HG02970 (cell line): ENCODE measurements around the gene CYP4F22.
"Not testable (repeated sequence)": the region's sequence is repeated elsewhere in the genome, so short reads cannot be mapped to it uniquely, and the experiment has no call there.

ENCODE experiments used
- ATAC-seq: cut with Tn5 transposase; IDR thresholded peaks from one replicate; pipeline ENCODE4 v1.9.1; 2021; ENCODE audit warnings: mild to moderate bottlenecking, moderate library complexity, moderate number of reproducible peaks; ENCODE audit not compliant: unreplicated experiment, low FRiP score

The CYP4F22 gene

DNA sequence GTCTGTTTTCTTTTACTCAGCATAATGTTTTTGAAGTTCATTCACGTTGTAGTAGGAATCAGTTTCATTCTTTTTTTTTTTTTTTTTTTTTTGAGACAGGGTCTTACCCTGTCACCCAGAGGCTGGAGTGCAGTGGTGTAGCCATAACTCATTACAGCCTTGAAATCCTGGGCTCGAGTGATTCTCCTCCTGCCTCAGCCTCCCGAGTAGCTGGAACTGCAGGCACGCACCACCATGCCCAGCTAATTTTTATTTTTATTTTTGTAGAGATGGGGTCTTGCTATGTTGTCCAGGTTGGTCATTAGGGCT lies 25.2 kb downstream of the CYP4F22 start:
- ATAC-seq, result not testable (repeated sequence)

- no peak for ATAC-seq
These were observed 26.9 kb downstream of the CYP4F22 start for GRCh38 chr19:15534957-15535864.

- no peak for ATAC-seq
These were observed 28.0 kb downstream of the CYP4F22 start for GRCh38 chr19:15536350-15536749.

- ATAC-seq, result no peak
These were observed 30.4 kb downstream of the CYP4F22 start for GRCh38 chr19:15538774-15539173.

GRCh38 chr19:15539638-15540037 lies 31.3 kb downstream of the CYP4F22 start:
- ATAC-seq, result no peak

DNA sequence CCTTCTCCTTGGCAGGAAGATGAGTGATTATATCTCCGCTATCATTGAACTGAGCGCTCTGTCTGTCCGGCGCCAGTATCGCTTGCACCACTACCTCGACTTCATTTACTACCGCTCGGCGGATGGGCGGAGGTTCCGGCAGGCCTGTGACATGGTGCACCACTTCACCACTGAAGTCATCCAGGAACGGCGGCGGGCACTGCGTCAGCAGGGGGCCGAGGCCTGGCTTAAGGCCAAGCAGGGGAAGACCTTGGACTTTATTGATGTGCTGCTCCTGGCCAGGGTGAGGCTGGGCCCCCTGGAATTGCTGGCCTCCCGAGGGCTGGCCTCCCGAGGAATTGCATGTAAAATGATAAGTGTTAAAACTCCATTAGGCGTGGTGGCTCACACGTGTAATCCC lies 32.1 kb downstream of the CYP4F22 start:
- no peak for ATAC-seq

- no peak for ATAC-seq
These were observed 36.0 kb downstream of the CYP4F22 start for GRCh38 chr19:15544283-15544682.

DNA sequence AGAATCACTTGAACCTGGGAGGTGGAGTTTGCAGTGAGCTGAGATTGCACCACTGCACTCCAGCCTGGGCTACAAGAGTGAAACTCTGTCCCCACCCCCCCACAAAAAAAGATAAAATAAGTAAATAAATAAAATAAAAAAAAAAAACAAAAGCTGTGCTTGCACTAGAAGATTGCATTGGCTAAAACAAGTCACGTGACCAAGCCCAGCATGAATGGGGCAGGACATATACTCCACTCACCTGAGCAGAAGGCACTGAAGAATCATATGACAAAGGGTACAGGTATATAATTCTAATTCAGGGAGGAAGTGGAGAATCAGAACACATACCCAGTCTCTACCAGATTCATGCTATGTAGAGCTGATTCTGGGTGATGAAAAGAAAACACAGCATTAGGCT lies 36.6 kb downstream of the CYP4F22 start:
- no peak for ATAC-seq

DNA sequence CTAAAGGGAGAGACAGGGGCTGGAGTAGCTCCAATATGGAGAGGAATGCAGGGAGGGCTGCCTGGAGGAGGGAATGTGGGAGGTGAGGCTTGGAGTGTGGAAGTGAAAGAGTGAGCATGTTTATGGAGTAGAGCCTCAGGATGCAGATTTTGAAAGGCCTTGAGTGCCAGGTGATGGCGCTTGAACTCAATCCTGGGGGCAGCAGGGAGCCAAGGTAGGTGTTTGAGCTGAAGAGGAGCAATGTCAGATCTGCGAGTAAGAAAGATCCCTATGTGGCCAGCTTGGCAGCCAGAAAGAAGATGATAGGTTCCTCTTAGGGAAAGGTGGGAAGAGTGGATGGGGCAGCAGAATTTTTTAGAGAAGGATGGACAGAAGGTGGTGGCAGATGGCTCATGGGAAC lies 40.3 kb downstream of the CYP4F22 start:
- ATAC-seq, result no peak

GRCh38 chr19:15549581-15549980 lies 41.3 kb downstream of the CYP4F22 start:
- no peak for ATAC-seq

DNA sequence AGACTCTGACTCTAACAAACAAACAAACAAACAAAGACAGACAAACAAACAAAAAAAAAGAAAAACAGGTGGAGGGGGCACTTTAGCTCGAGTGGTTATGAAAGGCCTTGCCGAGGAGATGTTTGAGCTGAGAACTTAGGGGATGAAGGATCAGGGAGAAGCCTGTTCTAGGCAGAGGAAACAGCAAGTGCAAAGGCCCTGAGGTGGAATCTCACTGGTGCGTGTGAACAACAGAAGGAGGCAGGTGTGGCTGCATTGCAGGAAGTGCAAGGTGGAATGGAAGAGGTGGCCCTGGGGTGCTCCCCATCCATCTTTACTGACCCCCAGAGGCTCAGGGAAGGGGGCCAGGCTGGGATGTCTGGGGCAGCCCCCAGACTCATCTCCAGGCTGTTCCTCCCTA lies 41.9 kb downstream of the CYP4F22 start:
- no peak for ATAC-seq

- no peak for ATAC-seq
These were observed 42.6 kb downstream of the CYP4F22 start for GRCh38 chr19:15550929-15551292.

DNA sequence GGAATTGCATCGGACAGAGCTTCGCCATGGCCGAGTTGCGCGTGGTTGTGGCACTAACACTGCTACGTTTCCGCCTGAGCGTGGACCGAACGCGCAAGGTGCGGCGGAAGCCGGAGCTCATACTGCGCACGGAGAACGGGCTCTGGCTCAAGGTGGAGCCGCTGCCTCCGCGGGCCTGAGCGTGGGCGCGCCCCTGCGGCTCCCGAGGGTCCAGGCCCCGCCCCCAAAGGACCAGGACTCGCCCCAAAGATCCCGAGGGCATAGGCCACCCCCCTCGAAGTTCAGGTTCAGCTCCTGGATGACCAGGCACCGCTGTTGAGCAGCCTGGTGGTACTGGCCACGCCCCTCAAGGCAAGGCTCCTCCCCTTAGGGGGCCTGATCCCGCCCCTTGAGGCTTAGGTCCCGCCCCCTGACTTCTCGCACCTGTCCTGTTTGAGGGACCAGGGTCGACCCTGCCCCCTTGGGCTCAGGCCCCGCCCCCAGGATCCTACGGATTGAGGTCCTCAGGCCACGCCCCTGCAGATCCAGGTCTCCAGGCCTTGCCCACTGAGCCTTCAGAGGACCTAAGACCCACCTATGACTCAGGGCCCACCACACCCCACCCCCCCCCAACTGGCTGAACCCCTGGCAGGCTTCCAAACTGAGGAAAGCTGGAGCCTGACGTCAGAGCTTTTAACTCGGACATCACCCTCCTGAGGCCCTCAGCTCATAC lies 43.1 kb downstream of the CYP4F22 start:
- no peak for ATAC-seq

- no peak for ATAC-seq
These were observed 46.7 kb downstream of the CYP4F22 start for GRCh38 chr19:15555021-15555420.

DNA sequence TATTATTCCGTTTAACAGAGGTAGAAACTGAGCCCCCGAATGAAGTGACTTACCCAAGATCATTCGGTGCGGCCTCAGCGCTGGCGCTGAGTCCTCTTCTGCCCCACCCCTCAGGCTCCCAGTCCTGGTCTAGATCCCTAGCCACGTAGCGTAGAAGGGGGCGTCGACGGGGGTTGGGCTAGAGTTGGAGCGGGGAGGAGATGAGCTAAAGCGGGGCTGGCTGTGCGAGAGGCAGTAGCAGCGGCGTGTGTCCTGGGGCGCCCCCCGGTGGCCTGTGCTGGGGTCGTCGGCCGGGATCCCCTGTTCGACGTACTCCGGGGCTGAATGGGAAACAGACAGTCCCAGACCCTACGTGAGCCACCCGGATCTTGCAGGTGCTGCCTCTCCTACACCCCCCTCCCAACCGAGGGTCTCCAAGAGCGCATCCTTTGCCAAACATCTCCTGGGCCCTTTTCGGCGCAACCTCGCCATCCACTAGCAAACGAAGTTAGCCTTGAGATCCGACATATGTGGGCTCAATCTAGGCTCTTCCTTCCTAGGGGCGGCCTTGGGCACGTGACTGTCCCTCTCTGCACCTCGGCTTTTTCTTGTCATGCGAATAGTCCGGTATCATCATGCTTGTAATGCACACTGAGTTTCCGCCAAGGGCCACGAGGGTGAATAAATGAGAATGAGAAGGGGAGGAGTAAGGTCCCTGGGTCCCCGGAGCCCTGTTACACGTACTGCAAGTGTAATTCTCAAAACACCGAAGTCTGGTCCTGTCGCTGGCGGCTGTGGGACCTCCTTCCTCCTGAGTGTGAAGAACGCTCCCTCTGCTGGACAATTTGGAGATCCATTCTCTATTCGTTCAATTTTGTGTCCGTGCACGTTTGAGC lies 47.7 kb downstream of the CYP4F22 start:
- peak; percentile 60 for ATAC-seq

GRCh38 chr19:15556634-15557181 lies 48.4 kb downstream of the CYP4F22 start:
- no peak for ATAC-seq

GRCh38 chr19:15557223-15557622 lies 48.9 kb downstream of the CYP4F22 start:
- no peak for ATAC-seq

- no peak for ATAC-seq
These were observed 53.8 kb downstream of the CYP4F22 start for GRCh38 chr19:15562145-15562544.

GRCh38 chr19:15562861-15563260 lies 54.5 kb downstream of the CYP4F22 start:
- no peak for ATAC-seq

DNA sequence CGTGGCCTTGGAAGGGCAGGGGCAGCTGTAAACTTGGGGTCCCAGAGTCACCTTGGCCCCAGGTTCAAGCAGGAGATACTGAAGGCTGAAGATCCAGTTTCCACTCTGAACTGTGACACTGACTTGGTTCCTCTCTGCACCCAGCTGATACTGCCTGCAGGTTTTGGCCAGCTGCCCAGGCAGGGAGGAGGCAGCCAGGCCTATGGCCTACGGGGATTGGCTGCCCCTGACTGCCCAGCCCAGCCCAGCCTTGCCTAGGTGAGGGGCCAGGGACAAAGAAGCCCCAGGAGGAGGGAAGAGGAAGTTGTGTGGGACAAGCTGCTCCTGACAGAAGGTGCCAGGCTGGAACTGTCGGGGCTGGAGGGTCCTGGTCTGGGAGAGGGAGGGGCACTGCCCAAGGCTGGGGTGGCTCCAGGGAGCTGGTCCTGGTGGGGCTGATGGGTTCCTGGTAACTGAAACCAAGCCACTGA lies 55.0 kb downstream of the CYP4F22 start:
- ATAC-seq, result no peak

DNA sequence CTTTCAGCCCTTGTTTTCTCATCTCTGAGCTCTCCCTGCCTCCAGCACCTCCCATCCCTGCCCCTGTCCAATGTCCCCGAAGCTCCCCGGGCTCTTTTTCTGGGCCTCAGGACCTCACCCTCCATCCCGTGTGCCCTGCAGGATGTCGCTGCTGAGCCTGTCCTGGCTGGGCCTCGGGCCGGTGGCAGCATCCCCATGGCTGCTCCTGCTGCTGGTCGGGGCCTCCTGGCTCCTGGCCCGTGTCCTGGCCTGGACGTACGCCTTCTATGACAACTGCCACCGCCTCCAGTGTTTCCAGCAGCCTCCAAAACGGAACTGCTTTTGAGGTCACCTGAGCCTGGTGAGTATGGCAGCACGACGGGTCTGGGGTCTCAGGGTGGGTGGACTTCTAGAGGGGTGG lies 55.6 kb downstream of the CYP4F22 start:
- ATAC-seq, result no peak
